H1 (cell line): ENCODE data around the gene TFF1. TPM values are rescaled to one million over a fixed set of nuclear protein-coding genes. Genes with fewer than 3 reads are reported as not detected.

ENCODE experiments used
- CEBPB ChIP-seq: IDR thresholded peaks from 2 replicates; pipeline ENCODE4 v1.6.1; 2012; ENCODE audit warnings: low read depth, low read length
- POLR2AphosphoS5 ChIP-seq: IDR thresholded peaks from 2 replicates; pipeline ENCODE4 v1.6.1; 2011; ENCODE audit warnings: low read depth, low read length
- SP1 ChIP-seq: IDR thresholded peaks from 2 replicates; pipeline ENCODE4 v1.6.1; 2011; ENCODE audit warnings: low read depth, low read length
- TAF7 ChIP-seq: optimal IDR thresholded peaks from 2 replicates; pipeline ENCODE3; 2011; ENCODE audit warnings: low read depth, mild to moderate bottlenecking, inconsistent platforms, low read length, moderate library complexity, borderline replicate concordance
- polyA plus RNA-seq, 7 experiments: library from polyadenylated mRNA; depleted of rRNA in 3 of 7; stranded (reverse) in 5 of 7; unstranded in 2 of 7; fragments of >200 nt in 5 of 7; fragments of 200-250 nt in 2 of 7; gene quantifications; 1 replicate in 5 of 7; 2 replicates in 1 of 7; 4 replicates in 1 of 7; pipeline versions ENCODE4 v1.2.1 to v1.2.3, GENCODE V29; 2011 to 2013; ENCODE audit warnings: missing spikeins in 2 of 7, mixed read lengths in 2 of 7
- total RNA-seq: library from RNA; stranded (reverse); fragmentation: NEBNext Ultra II Directional; extraction: Animal tissue kit (Norgen Biotek cat#: 25700); gene quantifications from 2 replicates; pipeline ENCODE4 v1.2.1, GENCODE V29; 2021
- TF ChIP-seq, protein P1 (sequence below): IDR thresholded peaks from 2 replicates; pipeline ENCODE4 v1.6.1; 2011; ENCODE audit warnings: low read length, improper control_type of control experiment

The TFF1 gene
- total and polyA plus RNA-seq, 2 of the 8 experiments (the other 6 are each of a cell fraction or from before 2014, with no cell fraction given), result not detected

DNA sequence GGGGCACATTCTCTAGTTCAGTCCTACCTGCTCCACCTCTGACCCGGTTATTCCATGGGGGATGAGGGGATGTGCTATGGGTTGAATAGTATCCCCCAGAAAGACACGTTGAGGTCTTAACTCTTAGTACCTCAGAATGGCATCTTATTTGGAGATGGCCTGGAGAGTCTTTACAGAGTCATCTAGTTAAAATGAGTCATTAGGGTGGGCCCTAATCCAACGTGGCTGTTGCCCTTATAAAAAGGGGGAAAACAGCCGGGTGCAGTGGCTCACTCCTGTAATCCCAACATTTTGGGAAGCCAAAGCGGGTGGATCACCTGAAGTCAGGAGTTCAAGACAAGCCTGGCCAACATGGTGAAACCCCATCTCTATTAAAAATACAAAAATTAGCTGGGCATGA lies 23.9 kb upstream of the TFF1 start (continued):
- no peak for TF ChIP-seq CEBPB
- TF ChIP-seq POLR2AphosphoS5, result no peak
- TF ChIP-seq TAF7, result no peak
- no peak for TF ChIP-seq SP1
- TF ChIP-seq, protein P1, sequence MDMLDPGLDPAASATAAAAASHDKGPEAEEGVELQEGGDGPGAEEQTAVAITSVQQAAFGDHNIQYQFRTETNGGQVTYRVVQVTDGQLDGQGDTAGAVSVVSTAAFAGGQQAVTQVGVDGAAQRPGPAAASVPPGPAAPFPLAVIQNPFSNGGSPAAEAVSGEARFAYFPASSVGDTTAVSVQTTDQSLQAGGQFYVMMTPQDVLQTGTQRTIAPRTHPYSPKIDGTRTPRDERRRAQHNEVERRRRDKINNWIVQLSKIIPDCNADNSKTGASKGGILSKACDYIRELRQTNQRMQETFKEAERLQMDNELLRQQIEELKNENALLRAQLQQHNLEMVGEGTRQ, result no peak
- TF ChIP-seq, all 59 proteins: peak for 0
